Brain microvascular endothelial cell (primary cell): Measurements from ENCODE around the gene SREBF1.
A peak's percentile ranks its signal among the peaks of the same experiment; 100 is the strongest.

ENCODE experiments used
- DNase-seq: peaks from one replicate; pipeline ENCODE4 v3.0.0-alpha.2; 2020
- H3K27ac ChIP-seq: fragments of 250-450 bp; sonication (Bioruptor Pico); 2 replicates; pipeline ENCODE4 v1.5.1; 2020; ENCODE audit warnings: mild to moderate bottlenecking, moderate library complexity
- H3K27me3 ChIP-seq: fragments of 250-450 bp; sonication (Bioruptor Pico); replicated peaks from 2 replicates; pipeline ENCODE4 v1.5.1; 2020; ENCODE audit warnings: mild to moderate bottlenecking
- H3K36me3 ChIP-seq: fragments of 250-450 bp; sonication (Bioruptor Pico); replicated peaks from 2 replicates; pipeline ENCODE4 v1.5.1; 2020; ENCODE audit warnings: mild to moderate bottlenecking
- H3K4me3 ChIP-seq: 2 replicates; pipeline ENCODE4 v1.5.1; 2011; ENCODE audit warnings: low read depth, mild to moderate bottlenecking, control low read depth, low read length, moderate library complexity
- CTCF ChIP-seq: IDR thresholded peaks from 2 replicates; pipeline ENCODE4 v1.5.1; 2011; ENCODE audit warnings: low read depth, mild to moderate bottlenecking, moderate library complexity, low read length, control low read depth, inconsistent platforms; ENCODE audit errors: missing control alignments
- in situ Hi-C: cut with HindIII; loops from 2 replicates; pipeline ENCODE4 v1.10.0; 2017; ENCODE audit warnings: low sequenced_read_pairs, low pct_ligation_motif_present

The SREBF1 gene

DNA sequence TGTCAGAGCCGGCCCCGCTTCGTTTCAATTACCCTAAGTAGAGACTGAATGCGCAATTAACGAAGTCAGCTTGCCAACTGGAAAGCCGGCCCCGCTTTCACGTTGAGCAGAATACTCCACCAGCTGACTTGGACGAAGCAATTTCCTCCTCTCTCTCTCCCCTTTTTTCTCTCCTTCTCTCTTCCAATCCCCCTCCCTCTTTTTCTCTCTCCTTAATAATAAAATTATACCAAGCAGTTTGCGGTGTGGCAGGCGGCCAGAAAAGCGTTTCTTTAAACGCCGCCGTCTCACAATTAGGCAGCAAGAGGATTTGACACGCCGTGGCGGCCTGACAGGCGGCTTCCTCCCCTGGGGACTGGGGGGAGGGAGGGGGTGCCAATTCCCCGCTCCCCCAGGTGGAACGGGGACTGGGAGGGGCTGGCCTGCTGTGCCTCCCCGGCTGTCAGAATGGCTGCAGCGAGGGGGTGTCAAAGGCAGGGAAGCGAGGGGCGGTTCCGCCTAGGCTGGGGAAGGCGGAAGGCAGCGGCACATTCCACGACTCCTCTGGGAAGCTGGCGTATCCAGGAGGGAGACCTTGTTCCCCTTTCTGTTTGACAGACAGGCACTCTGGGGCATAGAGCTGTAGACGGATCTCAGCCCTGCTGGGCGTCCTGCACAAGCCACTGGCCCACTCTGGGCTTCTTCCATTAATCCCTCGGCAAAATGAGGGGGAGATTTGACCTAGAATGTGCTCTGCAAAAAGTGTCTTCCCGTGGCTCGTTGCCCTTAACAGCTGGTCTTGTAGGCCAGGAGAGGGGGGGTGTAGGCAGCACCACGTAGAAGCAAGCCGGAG lies 52.7 kb downstream of the SREBF1 start:
- in situ Hi-C loops = no loop called here
- Histone ChIP-seq H3K4me3 (peak overlapping the region; percentile 46), H3K36me3 (no peaks in the 10 kb centered on the region), H3K27me3 (no peaks in the 10 kb centered on the region), H3K27ac (no peak overlapping the region)
- no peak for TF ChIP-seq CTCF
- no peak for DNase-seq

DNA sequence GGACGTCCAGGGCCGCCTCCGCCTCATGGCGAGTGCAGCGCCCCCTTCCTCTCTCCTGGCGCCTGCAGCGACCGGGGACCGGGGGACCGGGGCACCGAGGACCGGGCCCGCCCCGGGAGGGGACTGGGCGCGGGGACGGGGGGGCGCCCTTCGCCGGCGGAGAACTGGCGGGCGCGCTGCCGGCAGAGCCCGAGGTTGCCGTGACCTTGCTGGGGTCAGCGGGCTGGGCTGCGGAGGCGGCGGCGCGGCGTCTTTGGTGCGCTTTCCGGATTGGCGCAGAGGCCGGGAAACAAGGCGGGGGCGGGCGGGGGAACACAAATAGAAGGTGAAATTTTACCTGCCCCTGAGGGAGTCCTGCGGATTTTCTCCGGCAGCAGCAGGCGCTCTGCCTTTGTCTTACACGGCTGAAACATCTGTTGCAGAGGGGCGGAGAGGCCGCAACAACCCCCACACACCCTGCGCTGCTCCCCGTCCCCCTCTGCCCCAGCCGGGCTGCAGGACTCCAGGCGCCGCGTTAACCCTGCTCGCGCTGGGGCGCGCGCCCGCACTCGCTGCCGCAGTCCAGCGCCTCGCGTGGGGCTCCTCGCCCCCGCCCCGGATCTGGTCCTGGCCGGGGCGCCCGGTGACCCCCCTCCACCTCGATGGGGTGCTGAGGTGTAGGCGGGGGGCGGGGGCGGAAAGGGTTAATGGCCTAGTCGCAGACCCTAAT lies 53.5 kb downstream of the SREBF1 start:
- in situ Hi-C loops = no loop called here
- H3K27ac ChIP-seq = no peak overlapping the region
- no peak for DNase-seq

DNA sequence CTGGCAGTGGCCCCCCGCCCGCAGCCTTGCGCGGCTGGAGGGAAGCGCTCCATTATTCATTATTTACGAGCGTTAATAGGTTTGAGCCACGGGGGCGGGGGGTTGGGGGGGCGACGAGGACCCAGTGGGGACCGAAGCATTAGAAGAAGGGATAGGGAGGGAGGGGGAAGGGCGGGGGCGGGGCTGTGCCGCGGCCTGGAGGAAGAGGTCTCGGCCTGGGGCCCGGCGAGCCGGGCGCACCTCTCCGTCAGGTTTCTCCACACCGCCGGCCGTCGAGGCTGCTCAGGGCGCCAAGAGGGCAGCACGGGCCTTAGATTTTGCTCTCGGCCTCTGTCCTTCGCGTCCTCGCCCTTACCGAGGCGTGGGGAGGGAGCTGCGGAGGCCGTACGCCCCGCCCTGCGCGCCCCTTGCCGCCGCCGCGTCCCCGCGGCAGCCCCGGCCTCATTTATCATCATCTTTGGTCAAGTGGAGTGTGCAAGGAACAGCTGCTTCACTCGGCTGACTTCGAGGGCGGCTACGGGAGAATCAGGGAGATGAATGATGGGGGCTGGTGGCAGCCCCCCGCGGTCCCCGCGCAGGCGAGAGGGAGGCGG lies 54.2 kb downstream of the SREBF1 start:
- no peaks in the 10 kb centered on the region for H3K36me3 ChIP-seq
- in situ Hi-C loops = no loop called here
- H3K27me3 ChIP-seq = no peaks in the 10 kb centered on the region
- no peak for TF ChIP-seq CTCF
- H3K27ac ChIP-seq = no peak overlapping the region
- no peak for DNase-seq
- peak overlapping the region; percentile 46 for H3K4me3 ChIP-seq

More for the DNA sequence above, 53.5 kb downstream of the SREBF1 start:
- H3K27me3 ChIP-seq = no peaks in the 10 kb centered on the region
- H3K4me3 ChIP-seq = peak overlapping the region; percentile 46
- no peaks in the 10 kb centered on the region for H3K36me3 ChIP-seq
- peak; percentile 29 for TF ChIP-seq CTCF

DNA sequence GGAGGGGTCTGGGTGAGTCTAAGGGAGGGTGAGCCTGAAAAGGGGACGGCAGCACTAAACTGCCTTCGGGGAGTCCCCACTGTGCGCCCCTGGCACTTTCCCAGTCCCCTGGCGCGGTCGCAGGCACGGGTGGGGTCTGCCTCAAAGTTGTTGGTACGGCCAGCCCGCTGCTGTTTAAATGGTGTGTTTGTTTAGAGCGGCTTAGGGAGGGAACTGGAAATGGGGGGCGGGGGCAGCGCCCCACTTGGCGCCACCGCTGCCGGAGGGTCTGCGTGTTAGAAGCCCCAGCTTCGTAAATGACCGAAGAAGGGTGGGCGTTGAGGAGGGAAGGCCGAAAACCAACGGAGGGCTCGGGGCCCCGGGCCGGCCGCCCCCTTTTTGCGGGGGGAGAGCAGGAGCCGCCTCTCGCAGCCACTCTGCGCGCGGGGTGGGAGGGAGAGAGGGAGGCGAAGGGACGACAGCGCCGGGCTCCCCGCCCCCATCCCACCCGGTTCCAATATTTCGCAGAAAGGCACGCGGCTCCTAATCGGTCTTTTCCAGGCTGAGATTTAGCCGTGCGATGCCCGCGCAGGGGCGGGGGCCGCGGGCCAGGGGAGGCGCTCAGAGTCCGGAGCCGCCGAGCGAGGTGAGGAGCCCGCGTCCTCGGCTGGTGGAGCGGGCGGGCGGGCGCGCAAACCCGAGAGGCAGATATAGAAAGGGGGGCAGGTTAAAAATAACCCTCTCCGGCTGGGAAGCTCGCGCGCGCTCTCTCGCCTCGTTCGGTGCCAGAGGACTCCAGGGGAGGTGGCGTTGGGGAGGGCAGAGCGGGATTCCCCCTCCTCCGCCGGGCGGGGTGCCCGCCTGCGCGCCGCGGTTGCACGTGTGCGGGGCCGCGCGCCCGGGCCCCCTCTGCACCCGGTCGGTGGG lies 54.9 kb downstream of the SREBF1 start:
- in situ Hi-C loops = no loop called here
- TF ChIP-seq CTCF = no peak

GRCh38 chr17:17780922-17781590 lies 55.7 kb downstream of the SREBF1 start:
- no peaks in the 10 kb centered on the region for H3K36me3 ChIP-seq
- peak overlapping the region; percentile 46 for H3K4me3 ChIP-seq
- TF ChIP-seq CTCF = peak; percentile 74
- no peak overlapping the region for H3K27ac ChIP-seq
- DNase-seq = peak; percentile 28
- in situ Hi-C loops = no loop called here
- H3K27me3 ChIP-seq = no peaks in the 10 kb centered on the region

More for the DNA sequence above, 54.9 kb downstream of the SREBF1 start:
- H3K27me3 ChIP-seq = no peaks in the 10 kb centered on the region
- H3K27ac ChIP-seq = no peak overlapping the region
- no peaks in the 10 kb centered on the region for H3K36me3 ChIP-seq
- DNase-seq = peak; percentile 12
- H3K4me3 ChIP-seq = peak overlapping the region; percentile 46
